Heart right ventricle (tissue), 16 donors: ENCODE data around the gene IQSEC3. TPM values are rescaled to one million over a fixed set of nuclear protein-coding genes. Genes with fewer than 3 reads are reported as not detected.

ENCODE experiments used
- ATAC-seq, 8 donors: fragments of 200-7000 bp; cut with Tn5 transposase; one replicate each; pipeline ENCODE4 v1.9.1; 2020; ENCODE audit warnings: mild to moderate bottlenecking in 8 of 8, moderate library complexity in 8 of 8, moderate number of reproducible peaks in 1 of 8
- DNase-seq, 2 donors: peaks; one replicate each; pipeline ENCODE4 v3.0.0-alpha.2; 2020
- H3K27ac ChIP-seq, 10 donors: fragments of 200-600 bp; sonication (generic) in 2 of 10; one replicate each; pipeline versions ENCODE4 v1.5.0 to v1.8.0; 2020 to 2022; ENCODE audit warnings: mild to moderate bottlenecking in 3 of 10
- H3K27me3 ChIP-seq, 7 donors: fragments of 200-600 bp; one replicate each; pipeline ENCODE4 v1.8.0; 2021 to 2022; ENCODE audit warnings: mild to moderate bottlenecking in 2 of 7
- H3K36me3 ChIP-seq, 9 donors: fragments of 200-600 bp; sonication (generic) in 1 of 9; one replicate each; pipeline versions ENCODE4 v1.5.0 to v1.8.0; 2020 to 2022; ENCODE audit warnings: mild to moderate bottlenecking in 2 of 9
- H3K4me1 ChIP-seq, 9 donors: fragments of 200-600 bp; sonication (generic) in 1 of 9; one replicate each; pipeline versions ENCODE4 v1.5.0 to v1.8.0; 2020 to 2022; ENCODE audit warnings: mild to moderate bottlenecking in 4 of 9
- H3K4me3 ChIP-seq, 10 donors: fragments of 200-600 bp; sonication (generic) in 2 of 10; one replicate each; pipeline versions ENCODE4 v1.5.0 to v1.8.0; 2020 to 2022; ENCODE audit warnings: mild to moderate bottlenecking in 7 of 10, moderate library complexity in 2 of 10
- H3K9me3 ChIP-seq, 11 donors: fragments of 200-600 bp in 10 of 11; sonication (generic) in 2 of 11; one replicate each; pipeline versions ENCODE4 v1.5.0 to v1.8.0; 2013 to 2022; ENCODE audit warnings: mild to moderate bottlenecking in 2 of 11, control low read depth in 1 of 11, moderate library complexity in 1 of 11
- CTCF ChIP-seq, 9 donors: fragments of 200-600 bp; sonication (generic) in 2 of 9; IDR thresholded peaks; one replicate each; pipeline versions ENCODE4 v1.5.0 to v1.8.0; 2021 to 2022; ENCODE audit warnings: antibody characterized with exemption in 9 of 9, mild to moderate bottlenecking in 5 of 9, moderate library complexity in 1 of 9
- WGBS, 2 donors: extraction: QIAGEN DNeasy Blood & Tissue Kit; methylation state at CpG; one replicate each; pipeline ENCODE4 v1.1.7; 2013; ENCODE audit warnings: inconsistent platforms in 1 of 2; 5-methylcytosine and 5-hydroxymethylcytosine counted together
- intact Hi-C, 10 donors: fragments of 100-400 bp; cut with DNase I; formaldehyde crosslinking; loops; one replicate each; pipeline versions ENCODE4 v1.11.1 to v1.14.2; 2022
- polyA plus RNA-seq, 2 donors: library from polyadenylated mRNA; stranded (reverse); fragments of 200-250 nt; gene quantifications; one replicate each; pipeline ENCODE4 v1.2.3, GENCODE V29; 2013
- total RNA-seq, 10 donors: library from RNA; stranded (reverse); fragmentation: NEBNext Ultra II Directional in 3 of 10; extraction: Animal tissue kit (Norgen Biotek cat#: 25700) in 3 of 10; gene quantifications; one replicate each; pipeline versions ENCODE4 v1.2.1 to v1.2.4, GENCODE V29; 2021 to 2023
- donor health status: Arrhythmogenic right ventricular cardiomyopathy.
- donor health status: ischemic (EF 13 %, LVEDD 7.1; RV severe dilation, severe dysfunction).
- donor health status: healthy with polysubstance abuse.
- donor health status: DM: no; HTN: yes; CAD: no.
- donor health status: DM: no; HTN: no; CAD: no.
- donor health status: ischemic (EF 25% LVEDD 6.9; RV normal size, moderate dysfunction).
- donor health status: ischemic (EF 25% LVEDD 5.7; RV mildly dilated, moderate dysfunction).
- donor health status: healthy.
- donor health status: DM: yes; HTN: yes; CAD: no.
- donor health status: Ischemic cardiomyopathy.
- donor health status: ischemic (EF 35%, LVEDD 5.7; RV mildly dilated, moderate dysfunction).
- donor health status: nonischemic (EF 11% LVEDD 7.7; RV severe dilation, severe dysfunction).
- donor health status: DM: yes; HTN: yes; CAD: no.
- donor health status: PGD.
- donor health status: ischemic (EF 29% LVEDD 5.4; RV normal size, mild dysfunction).
- donor health status: nonischemic (EF 23%, LVEDD 6.1; RV moderate dilation, normal function).

The IQSEC3 gene
- total and polyA plus RNA-seq, 12 donors, result 0.30 to 2.7 (median 1.1) TPM

DNA sequence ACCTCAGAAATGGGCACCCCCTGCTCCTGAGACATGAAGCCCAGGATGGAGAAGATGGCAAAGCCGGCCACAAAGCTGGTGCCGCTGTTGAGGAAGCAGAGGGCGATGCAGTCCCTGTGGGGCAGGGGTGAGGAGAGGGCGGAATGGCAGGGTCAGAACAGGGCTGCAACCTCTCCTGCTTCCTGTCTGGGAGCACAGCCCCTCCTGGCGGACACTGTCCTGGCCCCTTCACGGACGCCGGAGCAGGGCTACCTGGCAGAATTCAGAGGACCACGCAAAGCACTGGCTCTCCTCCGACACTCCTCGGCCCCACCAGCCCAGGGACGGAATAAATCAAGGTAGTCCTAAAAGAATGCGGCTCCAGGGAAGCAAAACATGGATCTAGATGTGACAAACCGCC, 159.8 kb downstream of the IQSEC3 start:
- 80 to 83% methylated on average over 14 of the region's 14 CpGs for WGBS, 2 donors
- no peak overlapping the region for H3K27ac ChIP-seq
- no peaks in the 10 kb centered on the region for H3K27me3 ChIP-seq
- no peak for DNase-seq
- no peak for ATAC-seq
- H3K36me3 ChIP-seq, result no peaks in the 10 kb centered on the region
- intact Hi-C loops, result no loop called here
- H3K4me3 ChIP-seq, result no peak overlapping the region
- no peaks in the 10 kb centered on the region for H3K9me3 ChIP-seq
- no peak for TF ChIP-seq CTCF (IDR thresholded peaks at IDR 0.05)
- no peaks in the 10 kb centered on the region for H3K4me1 ChIP-seq

DNA sequence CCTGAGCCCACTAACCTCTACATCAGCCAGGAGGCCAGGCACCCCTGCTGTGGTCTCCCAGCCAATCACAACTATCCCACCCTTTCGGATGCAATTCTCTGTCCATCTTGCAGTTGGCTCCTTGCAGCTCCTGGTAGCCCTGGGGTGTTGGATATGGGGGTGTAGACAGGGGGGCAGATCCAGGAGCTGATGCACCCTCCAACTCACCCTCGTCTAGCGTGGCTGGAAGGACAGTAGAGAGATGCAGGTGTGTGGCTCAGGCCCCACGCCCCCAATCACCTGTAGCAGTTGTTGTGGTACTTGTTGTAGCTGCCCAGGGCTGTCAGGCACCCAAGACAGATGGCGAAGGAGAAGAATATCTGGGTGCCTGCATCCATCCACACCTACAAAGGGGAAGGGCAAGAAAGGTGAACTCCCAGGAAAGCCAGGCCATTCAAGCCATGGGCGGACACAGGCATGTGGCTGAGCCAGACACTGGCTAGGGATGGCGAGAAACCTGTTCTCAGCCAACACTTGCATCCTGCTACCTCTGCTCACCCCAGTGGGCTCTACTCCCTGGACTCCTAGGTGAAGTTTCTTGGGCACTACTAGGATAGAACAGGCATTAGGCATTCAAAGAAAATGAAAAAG, 160.8 kb downstream of the IQSEC3 start:
- no peaks in the 10 kb centered on the region for H3K27me3 ChIP-seq
- no peak overlapping the region for H3K4me3 ChIP-seq
- intact Hi-C loops, result no loop called here
- ATAC-seq (no peak), DNase-seq (no peak)
- H3K27ac ChIP-seq, result no peak overlapping the region
- TF ChIP-seq CTCF (IDR thresholded peaks at IDR 0.05), result no peak
- no peaks in the 10 kb centered on the region for H3K36me3 ChIP-seq
- WGBS, 2 donors, result 89 to 92% methylated on average over 7 of the region's 7 CpGs
- no peaks in the 10 kb centered on the region for H3K9me3 ChIP-seq
- H3K4me1 ChIP-seq, result no peaks in the 10 kb centered on the region

Other genes with a start within 250 kb of the IQSEC3 start
- 1 to 10 TPM in 5 of 10 donors, under 1 TPM in 5; 0.49 to 1.4 (median 0.98) TPM for gene SLC6A12, start 147.4 kb downstream of the IQSEC3 start, total RNA-seq
- gene SLC6A12, start 147.4 kb downstream of the IQSEC3 start, polyA plus RNA-seq, result under 1 TPM; 0.14 to 0.44 TPM
- 1 to 10 TPM; 1.5 to 6.1 (median 3.2) TPM for gene SLC6A13, start 196.1 kb downstream of the IQSEC3 start, total RNA-seq
- 1 to 10 TPM in 1 of 2 donors, under 1 TPM in 1; 0.87 to 5.6 TPM for gene SLC6A13, start 196.1 kb downstream of the IQSEC3 start, polyA plus RNA-seq